D721Med (cell line): Measurements from ENCODE around the gene ATCAY.

Source experiments
- DNase-seq: peaks from one replicate; pipeline ENCODE4 v3.0.0; 2011; ENCODE audit warnings: low spot score; ENCODE audit not compliant: insufficient read length
- FAIRE-seq: peaks from 2 replicates; lab custom pipeline; 2011; peaks lifted over from hg19 to GRCh38; lab: Jason Lieb, UNC
- CTCF ChIP-seq: IDR thresholded peaks from 2 replicates; pipeline ENCODE4 v1.5.1; 2012; ENCODE audit warnings: mild to moderate bottlenecking, control low read depth; ENCODE audit not compliant: insufficient read depth; ENCODE audit errors: missing control alignments

Gene ATCAY

GRCh38 chr19:3844596-3844995 is 35.9 kb upstream of the ATCAY start:
- DNase-seq (no peak), FAIRE-seq (no peak)
- no peak for TF ChIP-seq CTCF

DNA sequence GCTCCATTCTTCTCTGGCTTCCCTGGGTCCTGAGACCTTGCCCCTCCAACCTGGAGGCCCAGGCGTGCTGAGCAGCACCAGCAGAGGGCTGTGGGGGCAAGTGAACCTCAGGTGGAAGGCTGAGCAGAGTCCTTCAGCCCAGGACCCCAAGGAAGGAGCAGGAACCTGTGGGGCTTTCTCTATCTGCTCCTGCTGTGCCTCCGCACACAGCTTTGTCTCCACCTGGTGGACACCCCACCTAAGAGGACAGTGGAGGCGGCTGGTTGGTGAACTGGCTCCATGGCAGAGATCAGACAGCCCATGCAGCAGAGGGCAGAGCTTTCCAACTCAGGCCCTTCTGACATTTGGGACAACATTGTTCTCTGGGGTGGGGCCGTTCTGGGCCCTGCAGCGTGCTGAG is 31.4 kb upstream of the ATCAY start:
- DNase-seq (no peak), FAIRE-seq (no peak)
- peak; percentile 35 for TF ChIP-seq CTCF

- no peak for TF ChIP-seq CTCF
- DNase-seq (no peak), FAIRE-seq (no peak)
Observed at GRCh38 chr19:3849787-3850186, 30.7 kb upstream of the ATCAY start.

GRCh38 chr19:3850320-3850972 is 30.0 kb upstream of the ATCAY start:
- TF ChIP-seq CTCF = no peak

GRCh38 chr19:3851254-3852176 is 29.0 kb upstream of the ATCAY start:
- FAIRE-seq = no peak
- TF ChIP-seq CTCF = no peak
- DNase-seq = no peak

More at GRCh38 chr19:3850320-3850972, 30.0 kb upstream of the ATCAY start:
- no peak for DNase-seq
- no peak for FAIRE-seq

DNA sequence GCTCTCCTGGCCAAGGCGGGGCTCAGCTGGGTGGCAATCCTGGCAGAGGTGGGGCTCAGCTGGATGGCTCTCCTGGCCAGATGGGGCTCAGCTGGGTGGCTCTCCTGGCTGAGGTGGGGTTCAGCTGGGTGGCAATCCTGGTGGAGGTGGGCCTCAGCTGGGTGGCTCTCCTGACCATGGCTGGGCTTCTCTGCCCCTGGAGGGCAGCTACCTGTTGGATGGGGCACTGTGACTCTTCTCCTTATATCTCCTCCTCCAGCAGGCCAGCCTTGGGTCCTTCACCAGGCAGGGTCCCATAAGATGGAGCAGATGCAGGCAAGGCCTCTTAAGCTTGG is 28.3 kb upstream of the ATCAY start:
- no peak for TF ChIP-seq CTCF
- DNase-seq (no peak), FAIRE-seq (no peak)
